Adrenal gland (tissue), 5 donors: ENCODE results near the gene SPARC.

Experiments used
- POLR2A ChIP-seq, 2 donors: fragments of 450-650 bp; IDR thresholded peaks; one replicate each; pipeline ENCODE4 v1.6.1; 2017; ENCODE audit warnings: antibody characterized with exemption in 2 of 2, mild to moderate bottlenecking in 2 of 2, moderate library complexity in 1 of 2
- TF ChIP-seq, protein P1 (sequence below), 6 experiments: fragments of 450-650 bp in 4 of 6; fragments of 200-600 bp in 2 of 6; sonication (generic) in 1 of 6; IDR thresholded peaks; 1 replicate in 5 of 6; 2 replicates in 1 of 6; pipeline versions ENCODE4 v1.5.1 to v1.8.0; 2016 to 2021; ENCODE audit warnings: antibody characterized with exemption in 6 of 6, mild to moderate bottlenecking in 2 of 6, moderate library complexity in 1 of 6
- donor health status: DM: no; HTN: no; CAD: no.

- TF ChIP-seq, protein P1, sequence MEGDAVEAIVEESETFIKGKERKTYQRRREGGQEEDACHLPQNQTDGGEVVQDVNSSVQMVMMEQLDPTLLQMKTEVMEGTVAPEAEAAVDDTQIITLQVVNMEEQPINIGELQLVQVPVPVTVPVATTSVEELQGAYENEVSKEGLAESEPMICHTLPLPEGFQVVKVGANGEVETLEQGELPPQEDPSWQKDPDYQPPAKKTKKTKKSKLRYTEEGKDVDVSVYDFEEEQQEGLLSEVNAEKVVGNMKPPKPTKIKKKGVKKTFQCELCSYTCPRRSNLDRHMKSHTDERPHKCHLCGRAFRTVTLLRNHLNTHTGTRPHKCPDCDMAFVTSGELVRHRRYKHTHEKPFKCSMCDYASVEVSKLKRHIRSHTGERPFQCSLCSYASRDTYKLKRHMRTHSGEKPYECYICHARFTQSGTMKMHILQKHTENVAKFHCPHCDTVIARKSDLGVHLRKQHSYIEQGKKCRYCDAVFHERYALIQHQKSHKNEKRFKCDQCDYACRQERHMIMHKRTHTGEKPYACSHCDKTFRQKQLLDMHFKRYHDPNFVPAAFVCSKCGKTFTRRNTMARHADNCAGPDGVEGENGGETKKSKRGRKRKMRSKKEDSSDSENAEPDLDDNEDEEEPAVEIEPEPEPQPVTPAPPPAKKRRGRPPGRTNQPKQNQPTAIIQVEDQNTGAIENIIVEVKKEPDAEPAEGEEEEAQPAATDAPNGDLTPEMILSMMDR (IDR thresholded peaks at IDR 0.05) = no peak
- TF ChIP-seq POLR2A (IDR thresholded peaks at IDR 0.05) = no peak
Observed at GRCh38 chr5:151631941-151632340, 54.8 kb downstream of the SPARC start.
